Activated gamma-delta T cell treated with anti-CD3 and anti-CD28 coated beads, Interleukin-2, amount 50 U/mL, for 16 hours (primary cell): Measurements from ENCODE around the gene AIFM1.
"Not testable (repeated sequence)": the region's sequence is repeated elsewhere in the genome, so short reads cannot be mapped to it uniquely, and the experiment has no call there.

Experiments
- DNase-seq: peaks from one replicate; pipeline ENCODE4 v3.0.0-alpha.2; 2020; ENCODE audit warnings: low read depth

The AIFM1 gene

DNA sequence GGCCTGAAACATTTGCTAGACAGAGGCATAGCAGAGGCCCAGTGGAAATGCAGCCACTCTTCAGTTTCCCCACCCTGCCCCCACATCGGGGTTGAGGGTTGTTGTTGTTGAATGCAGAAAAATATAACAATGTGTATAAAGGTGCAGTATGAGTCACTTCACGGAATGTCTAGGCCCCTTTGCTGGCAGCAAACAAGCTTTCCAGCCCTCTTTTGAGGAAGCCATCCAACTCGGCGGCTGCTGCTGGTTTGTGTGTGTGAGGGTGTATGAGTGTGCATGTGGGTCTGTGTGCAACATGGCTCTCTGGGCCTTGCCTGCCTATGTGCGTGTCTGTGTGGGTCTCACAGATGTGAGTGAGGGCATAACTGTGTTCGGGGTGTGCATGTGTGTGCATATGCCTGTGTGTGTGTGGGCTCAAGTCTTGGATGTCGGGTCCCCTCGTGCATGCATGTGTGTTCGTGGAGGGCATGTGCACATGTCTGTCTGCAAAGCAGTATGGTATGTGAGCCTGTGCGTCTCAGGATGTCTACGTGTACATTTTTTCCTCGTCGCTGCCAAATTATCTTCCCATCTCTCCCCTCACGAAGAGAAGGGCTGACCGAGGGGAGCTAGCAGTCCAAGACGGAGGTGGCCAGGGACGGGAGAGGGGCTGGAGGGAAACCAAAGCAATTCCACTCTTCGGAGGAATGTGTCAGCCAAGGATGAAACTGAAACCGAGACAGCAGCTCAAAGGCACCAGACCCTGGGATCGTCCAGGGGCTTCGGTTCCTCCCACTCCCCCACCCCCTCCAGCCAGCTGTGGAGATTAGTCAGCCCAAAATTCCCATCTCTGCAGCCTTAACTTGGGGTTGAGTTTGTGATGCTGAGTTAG is 47.0 kb downstream of the AIFM1 start:
- no peak for DNase-seq

DNA sequence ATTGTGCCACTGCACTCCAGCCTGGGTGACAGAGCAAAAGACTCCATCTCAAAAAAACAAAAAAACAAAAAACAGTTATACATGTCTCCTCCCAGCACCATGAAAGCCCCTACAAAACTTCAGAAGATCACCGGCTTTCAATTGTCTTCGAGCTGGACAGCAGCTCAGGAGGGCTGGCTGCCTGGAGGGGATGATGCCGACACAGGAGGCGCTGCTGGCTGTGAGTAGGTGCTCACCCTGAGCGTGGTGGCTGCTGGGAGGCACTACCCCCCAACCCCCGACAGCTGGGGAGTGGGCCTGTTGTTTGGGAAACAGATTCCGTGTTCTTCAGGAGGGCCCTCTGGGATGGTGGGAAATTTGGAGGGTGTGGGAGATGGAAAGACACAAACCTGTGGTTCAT is 48.5 kb downstream of the AIFM1 start:
- no peak for DNase-seq

DNA sequence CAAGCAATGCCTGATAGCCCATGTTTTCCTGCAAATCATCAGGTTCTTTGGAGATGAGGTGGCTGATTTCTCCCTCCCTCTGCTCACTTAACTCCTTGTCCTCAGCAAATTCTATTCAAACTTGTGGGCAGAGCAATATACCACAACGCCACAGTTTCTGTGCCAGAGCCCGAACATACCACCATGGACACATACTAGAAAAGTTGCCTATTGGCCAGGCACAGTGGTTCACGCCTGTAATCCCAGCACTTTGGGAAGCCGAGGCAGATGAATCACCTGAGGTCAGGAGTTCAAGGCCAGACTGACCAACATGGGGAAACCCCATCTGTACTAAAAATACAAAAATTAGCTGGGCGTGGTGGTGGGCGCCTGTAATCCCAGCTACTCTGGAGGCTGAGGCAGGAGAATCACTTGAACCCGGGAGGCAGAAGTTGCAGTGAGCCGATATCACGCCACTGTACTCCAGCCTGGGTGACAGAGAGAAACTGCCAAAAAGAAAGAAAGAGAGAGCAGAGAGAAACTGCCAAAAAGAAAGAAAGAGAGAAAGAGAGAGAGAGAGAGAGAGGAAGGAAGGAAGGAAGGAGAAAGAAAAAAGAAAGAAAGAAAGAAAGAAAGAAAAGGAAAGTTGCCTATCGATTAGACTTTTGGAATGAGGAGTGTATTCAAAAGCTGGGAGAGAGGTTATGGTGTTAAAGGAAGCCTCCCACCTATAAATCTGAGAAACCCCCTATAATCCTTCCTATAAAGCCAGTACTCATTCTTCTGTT is 50.3 kb downstream of the AIFM1 start:
- not testable (repeated sequence) for DNase-seq

DNA sequence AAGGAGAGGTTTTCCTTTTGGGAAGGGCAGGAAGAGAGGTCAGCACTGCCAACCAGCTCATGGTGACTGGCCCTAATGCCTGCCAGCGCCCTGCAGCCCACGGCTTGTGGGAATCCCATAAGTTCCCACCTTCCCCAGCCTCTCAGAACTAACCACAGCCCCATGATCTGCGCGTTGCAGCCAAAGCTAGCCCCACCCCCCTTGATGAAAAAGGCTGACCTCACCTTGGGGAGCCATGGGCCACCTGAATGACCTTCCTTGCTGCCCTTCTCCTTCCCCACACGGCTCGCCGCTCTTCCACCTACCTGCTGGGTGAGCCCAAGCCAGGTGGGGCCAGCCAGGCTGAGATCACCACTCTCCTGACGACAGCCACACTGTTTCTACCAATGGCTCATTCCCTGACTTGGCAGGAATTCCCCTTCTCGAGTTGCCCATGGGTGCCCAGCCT is 51.5 kb downstream of the AIFM1 start:
- DNase-seq, result no peak

DNA sequence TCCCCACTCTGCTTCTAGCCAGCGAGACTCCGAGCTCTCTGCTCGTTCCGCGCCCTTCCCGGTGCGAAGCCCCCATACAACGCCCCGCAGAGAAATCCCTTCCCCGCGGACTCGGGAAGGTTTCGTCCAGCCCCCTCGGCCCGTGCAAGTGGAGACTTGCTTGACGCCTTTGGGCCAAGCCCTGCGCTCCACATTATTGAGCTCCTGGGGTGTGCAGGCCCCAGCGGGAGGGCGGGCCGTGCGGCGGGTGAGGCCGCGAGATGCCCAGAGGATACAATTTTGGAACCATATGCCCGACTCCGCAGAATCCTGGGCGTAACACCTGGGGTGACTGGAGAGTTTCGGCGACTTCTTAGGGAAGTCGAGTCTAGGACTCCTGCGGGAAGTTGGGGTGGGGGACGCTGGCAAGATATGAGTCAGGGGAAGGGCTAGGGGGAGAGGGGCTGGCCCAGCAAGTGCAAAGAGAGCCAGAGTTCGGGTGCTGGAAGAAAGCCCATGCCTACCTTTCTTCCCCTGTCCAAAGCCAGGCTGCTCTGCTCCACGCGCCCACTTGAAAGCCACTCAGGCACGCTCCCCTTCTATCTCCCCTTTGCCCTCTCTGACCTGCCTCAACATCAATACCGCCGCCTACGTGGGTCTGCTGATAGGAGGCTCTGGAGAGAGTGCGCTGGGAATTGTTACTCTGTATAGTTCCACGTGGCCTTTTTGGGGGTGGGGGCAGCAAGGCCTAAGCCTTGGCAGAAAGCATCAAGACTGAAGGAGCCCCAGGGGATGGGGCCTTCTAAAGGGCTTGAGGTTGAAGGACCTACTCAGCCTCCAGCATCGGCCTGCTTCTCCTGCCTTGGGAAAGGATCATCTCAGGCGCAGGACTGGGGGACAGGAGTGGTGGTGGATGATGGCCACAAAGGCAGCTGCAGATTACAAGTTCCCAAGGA is 54.2 kb downstream of the AIFM1 start:
- DNase-seq, result no peak

DNA sequence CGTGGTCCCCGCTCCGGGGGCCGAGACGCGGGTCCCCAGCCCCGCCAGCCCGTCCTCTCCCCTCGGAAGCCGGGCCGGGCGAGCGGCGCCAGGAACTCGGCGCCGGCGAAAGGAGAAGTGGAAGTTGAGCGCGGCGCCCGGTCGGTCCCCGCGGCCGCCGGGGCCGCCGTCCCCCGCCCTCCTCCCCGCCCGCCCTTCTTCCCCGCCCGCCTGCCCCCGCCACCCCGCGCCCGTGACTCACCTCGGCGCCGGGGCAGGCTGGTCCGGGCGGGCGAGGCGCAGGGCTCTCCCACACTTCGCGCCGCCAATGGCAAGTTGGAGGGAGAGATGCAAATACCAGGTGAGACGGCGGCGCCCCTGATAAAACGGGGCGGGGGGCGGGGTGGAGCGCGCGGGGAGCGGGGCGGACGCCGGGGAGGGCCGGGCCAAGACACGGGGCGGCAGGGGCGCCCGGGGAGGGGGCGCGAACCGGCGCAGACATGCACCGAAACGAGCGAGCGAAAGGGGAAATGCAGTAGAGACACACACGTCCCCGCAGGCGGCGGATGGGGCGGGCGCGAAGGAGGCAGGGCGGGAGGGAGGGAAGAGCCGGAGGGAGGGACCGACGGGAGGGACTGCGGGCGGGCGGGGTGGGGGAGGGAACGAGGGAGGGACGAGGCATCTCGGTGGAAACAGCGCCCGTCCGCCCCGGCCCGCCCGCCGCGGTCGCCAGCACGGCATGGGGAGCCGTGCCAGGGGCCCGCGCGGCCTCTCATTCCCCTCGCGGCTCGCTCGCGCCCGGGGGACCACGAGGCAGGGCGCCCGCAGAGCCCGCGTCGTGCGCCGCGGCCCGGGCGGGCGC is 55.0 kb downstream of the AIFM1 start, which contains the start of gene ELF4:
ELF4 (minus strand) TSS at position 119 of the 841 bp plus-strand sequence. CDS start 29,167 bp downstream, outside the sequence.
- peak; percentile 30 for DNase-seq

DNA sequence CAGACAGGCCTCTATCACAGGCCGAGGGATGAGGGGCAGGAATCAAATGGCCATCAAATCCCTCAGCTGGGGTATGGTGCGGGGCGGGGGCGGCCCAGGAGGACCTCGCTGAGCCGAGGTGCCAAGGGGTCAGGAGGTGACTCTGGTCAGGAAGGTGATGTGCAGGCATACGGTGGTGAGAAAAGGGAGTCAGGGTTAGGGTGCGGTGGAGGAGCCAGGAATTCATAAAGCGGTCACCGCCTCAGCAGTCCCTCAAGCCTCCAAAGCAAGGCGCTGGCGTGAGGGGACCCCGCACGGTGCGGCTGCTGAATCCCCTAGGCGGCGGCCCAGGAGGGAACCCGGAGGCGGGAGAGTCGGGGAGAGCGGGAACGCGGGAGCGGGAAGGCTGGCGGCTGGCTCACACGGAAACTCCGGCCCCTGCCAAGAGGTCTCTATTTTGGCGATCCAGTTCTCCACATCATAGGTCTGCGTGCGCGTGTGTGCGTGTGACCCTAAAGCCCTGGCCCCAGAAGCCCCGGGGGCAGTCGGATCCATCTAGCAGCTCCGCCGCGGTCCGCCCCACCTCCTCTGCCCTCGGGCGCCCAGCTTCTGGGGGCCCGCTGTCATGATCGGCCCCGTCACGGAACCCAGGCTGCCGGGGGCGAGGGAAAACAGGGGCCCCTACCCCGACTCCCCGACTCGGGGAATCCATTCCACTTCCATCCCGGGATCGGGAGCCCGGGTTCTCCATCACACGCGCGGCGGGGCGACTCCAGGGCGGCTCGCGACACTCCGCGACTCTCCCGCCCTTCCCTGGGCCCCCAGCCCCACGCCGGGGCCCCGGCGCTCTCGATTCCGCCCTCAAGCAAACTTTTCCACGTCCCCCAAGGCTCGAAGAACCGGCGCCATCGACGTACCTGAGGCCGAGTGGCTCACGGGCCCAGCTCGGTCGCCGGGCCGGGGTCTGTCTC is 55.9 kb downstream of the AIFM1 start:
- DNase-seq, result no peak

DNA sequence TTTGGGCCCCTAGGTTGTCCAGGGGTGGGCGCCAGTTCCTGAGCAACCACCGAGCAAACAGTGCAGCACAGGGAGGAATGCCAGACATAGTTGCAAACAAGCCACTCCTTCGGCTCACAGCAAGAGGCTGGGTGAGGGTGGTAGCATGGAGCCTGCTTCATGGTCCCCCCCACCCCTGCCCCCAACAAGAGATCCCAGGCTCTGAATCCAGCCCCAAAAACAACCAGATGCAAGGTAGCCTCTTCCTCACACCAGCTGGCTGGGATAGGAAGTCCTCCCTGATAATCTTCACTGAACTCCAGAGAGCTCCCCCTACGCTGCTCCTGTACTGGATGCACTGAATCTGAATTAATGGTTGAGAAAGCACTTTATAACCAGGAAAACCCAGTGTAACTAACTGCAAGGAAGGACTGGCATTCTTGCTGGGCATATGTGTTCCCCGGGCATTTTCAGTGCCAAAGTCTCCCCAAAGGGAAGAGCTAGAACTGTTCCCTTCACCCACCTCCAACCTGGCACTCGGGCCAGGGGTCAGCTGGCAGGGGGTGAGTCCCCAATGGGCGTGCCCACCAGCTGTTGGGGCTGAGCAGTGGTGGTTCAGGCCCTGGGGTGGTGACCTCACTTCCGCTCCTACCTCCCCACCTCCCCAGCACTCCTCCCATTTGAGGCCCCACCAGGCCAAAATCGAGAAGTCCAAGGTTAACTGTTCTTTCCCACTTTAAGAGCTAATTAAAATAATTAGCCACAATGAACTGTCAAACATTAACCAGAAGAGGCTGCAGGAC is 56.8 kb downstream of the AIFM1 start:
- DNase-seq, result no peak

DNA sequence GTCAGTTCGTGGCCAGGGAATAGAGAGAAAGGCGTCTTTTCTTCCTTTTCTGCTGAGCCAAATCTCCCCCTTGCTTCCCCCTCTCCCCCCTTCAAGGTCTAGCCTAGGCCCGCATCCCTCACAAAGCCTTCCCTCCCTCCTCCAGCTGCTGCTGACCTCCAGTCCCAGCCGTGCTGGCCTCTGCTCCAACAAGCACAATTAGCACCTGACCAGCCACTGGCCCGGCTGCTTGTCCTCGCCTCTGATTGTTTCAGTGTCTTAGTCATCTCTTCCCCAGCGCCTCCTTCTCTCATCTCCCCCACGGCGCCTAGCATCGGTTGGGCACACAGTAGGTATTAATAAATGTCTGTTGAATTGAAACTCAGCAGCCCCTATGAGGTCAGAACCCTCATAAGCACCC is 59.6 kb downstream of the AIFM1 start:
- no peak for DNase-seq

DNA sequence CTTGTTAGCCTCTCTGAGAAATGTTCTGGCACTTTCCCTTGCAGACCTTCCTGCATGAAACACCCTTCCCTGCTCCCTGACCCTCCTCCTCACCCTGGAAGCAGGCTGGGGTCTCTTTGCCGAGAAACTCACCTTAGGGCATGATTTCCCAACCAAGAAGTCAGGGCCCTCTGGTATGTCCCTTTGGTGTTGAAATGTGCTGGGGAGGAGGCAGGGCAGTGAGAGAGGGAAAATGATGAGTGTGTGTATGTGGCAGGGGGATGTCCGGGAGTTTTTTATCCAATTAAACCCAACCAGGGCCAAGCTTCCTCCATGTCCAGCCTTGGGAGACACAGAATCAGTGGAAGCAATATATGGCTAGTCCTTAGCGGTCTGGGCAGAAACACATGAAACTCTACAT is 60.4 kb downstream of the AIFM1 start:
- DNase-seq, result no peak

DNA sequence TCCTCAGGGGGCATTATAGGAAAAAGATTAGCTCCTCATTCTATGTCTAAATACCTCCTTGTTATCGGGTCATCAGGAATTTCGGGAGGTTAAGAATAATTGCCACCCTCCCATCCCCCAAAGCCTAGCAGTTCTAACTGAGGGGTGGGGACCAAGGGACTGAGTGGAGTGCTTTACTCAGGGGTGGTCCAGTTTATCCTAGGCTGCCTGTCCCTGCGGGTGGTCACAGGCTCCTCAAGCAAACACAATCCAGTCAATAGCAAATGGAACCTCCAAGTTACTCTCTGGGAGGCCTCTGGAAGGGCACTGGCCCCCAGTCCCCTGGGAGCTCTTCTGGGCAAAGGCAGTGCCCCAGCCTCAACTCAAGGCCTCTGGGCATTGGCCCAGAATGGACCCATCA is 62.0 kb downstream of the AIFM1 start:
- no peak for DNase-seq

DNA sequence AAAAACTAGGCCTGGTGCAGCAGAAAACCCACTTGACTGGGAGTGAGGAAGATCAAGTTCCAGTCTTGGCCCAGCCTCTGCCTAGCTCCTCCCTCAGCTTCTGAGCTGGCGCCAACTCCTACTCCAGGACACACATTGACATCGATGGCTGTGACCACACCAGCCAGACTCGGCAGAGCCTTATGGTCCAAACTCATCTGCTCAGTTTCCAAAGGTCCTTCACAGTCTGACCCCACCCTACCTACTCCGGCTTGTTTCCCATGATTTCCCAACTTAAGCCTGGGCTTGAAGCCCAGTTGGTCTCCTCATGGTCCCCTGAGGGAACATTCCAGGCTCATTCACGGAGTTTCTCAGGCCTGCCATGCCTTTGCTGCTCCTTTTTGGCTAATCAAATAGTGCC is 65.5 kb downstream of the AIFM1 start:
- DNase-seq, result no peak

DNA sequence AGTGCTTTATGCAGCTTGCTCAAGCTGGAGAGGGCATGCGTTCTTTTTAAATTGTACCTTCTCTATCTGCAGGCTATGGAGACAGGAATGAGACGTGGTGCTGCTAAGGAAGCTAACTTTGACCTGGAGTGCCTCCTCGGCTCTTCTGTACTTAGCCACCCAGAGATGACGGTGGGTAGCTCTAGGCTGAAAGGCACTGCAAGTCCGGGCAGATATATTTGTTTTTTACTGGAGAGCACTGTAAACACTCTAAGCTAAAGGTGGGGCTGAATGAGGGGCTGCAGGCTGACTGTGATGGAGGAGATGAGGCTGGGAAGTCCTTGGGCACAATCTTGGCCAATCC is 67.5 kb downstream of the AIFM1 start:
- DNase-seq, result no peak

DNA sequence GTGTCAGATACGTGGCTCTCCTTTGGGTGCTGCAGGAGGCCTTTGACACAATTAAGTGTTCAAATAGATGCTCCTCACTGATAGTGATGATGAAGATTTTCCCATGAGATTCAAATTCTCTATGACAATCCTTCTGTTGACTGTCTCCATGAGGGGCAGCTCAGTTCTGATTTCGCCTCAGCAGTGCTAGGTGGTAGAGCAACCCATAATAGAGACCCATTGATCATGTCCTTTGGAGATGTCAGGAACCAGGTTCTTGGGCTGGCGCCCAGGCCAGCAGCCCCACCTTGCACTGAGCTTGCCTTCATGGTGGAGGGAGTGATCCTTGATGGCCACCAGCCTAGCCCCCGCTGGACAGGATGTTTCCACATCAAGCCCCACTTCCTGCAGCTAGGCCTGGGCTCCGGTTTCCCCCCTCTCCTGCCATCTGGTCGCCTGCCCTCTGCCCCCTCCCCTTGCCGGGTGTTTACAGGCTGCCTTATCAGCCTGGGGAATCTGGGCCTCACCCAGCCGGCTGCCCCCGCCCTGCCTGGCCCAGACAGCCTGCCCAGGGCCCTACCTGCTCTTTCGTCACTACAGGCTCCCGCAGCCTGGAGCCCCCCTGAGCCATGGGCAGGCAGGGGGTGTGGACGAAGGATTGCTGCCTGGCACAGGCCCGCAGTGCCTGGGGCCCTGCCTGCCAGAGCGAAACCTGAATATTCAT is 68.0 kb downstream of the AIFM1 start:
- no peak for DNase-seq

DNA sequence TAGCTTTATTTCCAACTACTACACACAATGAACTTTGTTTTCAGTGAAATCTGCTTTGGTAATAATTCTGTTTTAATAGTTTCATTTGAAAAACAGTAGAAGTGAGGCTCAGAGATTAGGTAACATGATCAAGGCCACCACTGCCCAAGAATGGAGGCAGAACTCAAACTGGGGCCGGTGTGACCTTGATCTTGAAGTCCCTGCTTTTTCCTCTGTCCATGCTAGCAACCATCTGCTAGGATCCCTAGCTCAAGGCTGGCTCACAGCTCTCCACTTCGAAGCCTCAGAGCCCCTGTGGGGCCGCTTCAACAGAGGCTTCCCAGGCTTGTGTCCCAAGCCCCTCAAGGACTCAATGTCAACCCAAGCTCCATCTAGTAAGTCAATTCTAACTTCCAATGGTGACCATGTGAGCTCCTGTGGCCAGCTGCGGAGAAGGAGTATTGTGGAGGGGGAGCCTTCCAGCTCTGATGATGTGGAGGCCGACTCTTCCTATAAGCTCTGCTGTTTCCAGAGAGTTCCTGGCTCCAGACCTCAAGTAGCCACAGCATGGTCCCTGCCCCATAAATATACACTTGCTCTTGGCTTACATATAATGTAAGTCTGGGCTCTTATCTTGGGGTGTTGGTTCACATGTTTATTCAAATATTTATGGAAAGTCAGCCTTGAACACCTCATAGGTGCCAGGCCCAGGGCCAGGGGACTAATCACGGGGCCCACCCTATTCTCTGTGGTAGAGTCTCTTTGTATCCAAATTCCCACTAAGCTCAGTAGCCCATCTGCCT is 70.2 kb downstream of the AIFM1 start:
- no peak for DNase-seq

DNA sequence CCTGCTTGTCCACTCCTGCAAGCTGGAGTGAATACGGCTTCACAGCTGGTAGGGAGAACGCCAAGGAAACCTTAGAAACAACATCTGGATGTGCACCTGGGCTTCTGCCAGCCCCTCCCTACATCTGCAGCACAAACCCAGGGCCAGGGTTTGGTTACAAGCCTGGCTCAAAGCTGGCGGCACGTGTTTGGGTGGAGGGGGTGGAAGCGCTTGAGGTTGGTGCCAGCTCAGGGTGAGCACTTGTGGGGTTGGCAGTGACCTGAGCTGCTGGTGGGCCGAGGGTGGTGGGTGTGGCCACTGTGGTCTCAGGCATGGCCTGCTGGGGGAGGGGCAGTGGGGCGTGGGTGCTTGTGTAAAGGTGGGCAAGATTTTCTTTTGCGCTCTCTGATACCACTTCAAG is 70.9 kb downstream of the AIFM1 start:
- DNase-seq, result no peak

DNA sequence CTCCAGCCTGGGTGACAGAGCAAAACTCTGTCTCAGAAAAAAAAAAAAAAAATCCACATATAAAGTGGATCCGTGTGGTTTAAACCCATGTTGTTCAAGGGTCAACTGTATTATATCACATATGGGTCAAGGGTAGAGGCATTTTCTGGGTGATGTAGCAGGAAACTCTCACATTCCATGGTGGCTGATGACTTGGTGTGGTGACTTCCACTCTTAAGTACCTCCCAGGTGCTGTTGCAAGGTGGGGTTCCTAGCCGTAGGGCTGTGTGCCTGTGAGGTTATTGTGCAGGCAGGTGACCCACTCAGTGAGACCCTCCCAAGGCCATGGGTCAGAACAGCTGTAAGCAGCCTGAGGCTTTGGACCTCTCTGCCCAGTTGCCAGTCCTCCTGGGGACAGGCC is 72.4 kb downstream of the AIFM1 start:
- no peak for DNase-seq

DNA sequence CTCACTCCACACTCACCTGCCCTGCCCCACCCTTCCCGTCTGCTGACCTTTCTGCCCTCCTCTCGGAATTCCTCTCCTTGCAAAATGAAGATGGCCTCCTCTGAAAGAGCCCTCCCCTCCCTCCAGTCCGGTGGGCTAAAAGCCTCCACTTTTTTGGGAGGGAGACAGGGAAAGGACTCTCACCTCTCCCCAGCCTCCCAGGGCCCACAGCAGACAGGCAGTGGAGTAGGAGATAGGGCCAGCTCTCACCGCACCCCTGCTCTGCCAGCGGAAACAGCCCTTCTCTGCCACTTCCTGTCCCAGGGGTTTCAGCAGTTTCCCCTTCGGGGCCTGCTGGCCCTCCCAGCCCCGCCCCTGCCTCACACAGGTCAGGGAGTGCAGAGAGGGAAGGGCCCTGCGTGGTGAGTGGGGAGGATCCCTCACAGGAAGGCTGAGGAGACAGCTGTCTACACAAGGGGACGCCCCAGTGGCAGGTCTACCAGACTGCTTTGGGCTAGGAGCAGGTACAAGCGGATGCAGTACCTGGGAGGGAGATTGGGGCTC is 73.6 kb downstream of the AIFM1 start:
- peak; percentile 81 for DNase-seq
